ENCODE data around the gene CAMTA1. TPM values are rescaled to one million over a fixed set of nuclear protein-coding genes. Genes with fewer than 3 reads are reported as not detected.

The CAMTA1 gene
- total RNA-seq, 4 donors from 2014 or later, result 86.3 to 170 (median 132) TPM

- no peak for TF ChIP-seq CTCF (IDR thresholded peaks at IDR 0.05)
- TF ChIP-seq POLR2AphosphoS5 (IDR thresholded peaks at IDR 0.05), result no peak
- no peak for TF ChIP-seq POLR2A (IDR thresholded peaks at IDR 0.05)
- TF ChIP-seq EP300 (IDR thresholded peaks at IDR 0.05), result no peak
- Histone ChIP-seq H3K4me1 (no peaks in the 10 kb centered on the region), H3K9me3 (no peaks in the 10 kb centered on the region), H3K36me3 (no peaks in the 10 kb centered on the region), H3K4me3 (no peak overlapping the region), H3K27me3 (peaks cover 84% of the 10 kb centered on the region), H3K27ac (no peak overlapping the region)
- 84 to 100% methylated on average over 3 to 6 of the region's 8 CpGs for WGBS, 2 donors (ENCODE audit: low coverage in 1 of 2)
- no peak for ATAC-seq
These were observed 843.8 kb downstream of the CAMTA1 start for GRCh38 chr1:7629011-7629410.

GRCh38 chr1:7629465-7630195, 844.4 kb downstream of the CAMTA1 start:
- no peak overlapping the region for H3K27ac ChIP-seq
- no peaks in the 10 kb centered on the region for H3K36me3 ChIP-seq
- H3K4me3 ChIP-seq, result no peak overlapping the region
- 63 to 69% methylated on average over 14 to 17 of the region's 22 CpGs for WGBS, 2 donors (ENCODE audit: low coverage in 1 of 2)
- H3K27me3 ChIP-seq, result peaks cover 78% of the 10 kb centered on the region
- TF ChIP-seq EP300 (IDR thresholded peaks at IDR 0.05), result no peak
- TF ChIP-seq POLR2A (IDR thresholded peaks at IDR 0.05), result no peak
- no peak for TF ChIP-seq CTCF (IDR thresholded peaks at IDR 0.05)
- no peak for TF ChIP-seq POLR2AphosphoS5 (IDR thresholded peaks at IDR 0.05)
- H3K4me1 ChIP-seq, result no peaks in the 10 kb centered on the region
- ATAC-seq, result no peak
- H3K9me3 ChIP-seq, result no peaks in the 10 kb centered on the region

DNA sequence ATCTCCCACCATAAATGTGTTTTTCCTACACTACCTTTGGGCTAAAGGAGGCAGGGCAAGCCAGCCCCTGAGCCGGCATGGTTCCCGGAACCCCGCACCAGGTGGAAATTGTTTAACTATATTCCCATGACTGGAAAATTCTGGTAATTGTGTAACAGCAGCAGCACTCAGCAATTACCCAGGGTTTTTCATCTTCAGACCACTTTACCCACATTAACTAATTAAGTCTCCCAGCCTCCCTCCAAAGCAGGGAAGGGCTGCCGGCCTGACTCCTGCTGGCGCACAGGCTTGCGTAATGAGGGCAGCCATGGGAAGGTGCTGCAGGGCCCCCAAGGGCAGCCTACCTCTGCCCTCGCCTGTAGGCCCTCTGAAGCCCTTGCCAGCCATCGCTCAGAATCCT, 845.1 kb downstream of the CAMTA1 start:
- no peaks in the 10 kb centered on the region for H3K4me1 ChIP-seq
- peaks cover 71% of the 10 kb centered on the region for H3K27me3 ChIP-seq
- no peak overlapping the region for H3K27ac ChIP-seq
- no peak overlapping the region for H3K4me3 ChIP-seq
- WGBS, 2 donors (ENCODE audit: low coverage in 1 of 2), result 70 to 90% methylated on average over 2 to 7 of the region's 8 CpGs
- ATAC-seq, result no peak
- no peaks in the 10 kb centered on the region for H3K36me3 ChIP-seq
- TF ChIP-seq POLR2A (IDR thresholded peaks at IDR 0.05), result no peak
- no peak for TF ChIP-seq CTCF (IDR thresholded peaks at IDR 0.05)
- TF ChIP-seq EP300 (IDR thresholded peaks at IDR 0.05), result no peak
- no peak for TF ChIP-seq POLR2AphosphoS5 (IDR thresholded peaks at IDR 0.05)
- H3K9me3 ChIP-seq, result no peaks in the 10 kb centered on the region

GRCh38 chr1:7632176-7632575, 846.9 kb downstream of the CAMTA1 start:
- no peak overlapping the region for H3K27ac ChIP-seq
- H3K4me1 ChIP-seq, result no peaks in the 10 kb centered on the region
- ATAC-seq, result no peak
- no peak for TF ChIP-seq POLR2A (IDR thresholded peaks at IDR 0.05)
- no peak for TF ChIP-seq CTCF (IDR thresholded peaks at IDR 0.05)
- TF ChIP-seq POLR2AphosphoS5 (IDR thresholded peaks at IDR 0.05), result no peak
- no peak for TF ChIP-seq EP300 (IDR thresholded peaks at IDR 0.05)
- no peak overlapping the region for H3K4me3 ChIP-seq
- H3K27me3 ChIP-seq, result peaks cover 57% of the 10 kb centered on the region
- H3K9me3 ChIP-seq, result no peaks in the 10 kb centered on the region
- H3K36me3 ChIP-seq, result no peaks in the 10 kb centered on the region
- 27% methylated on average over 11 of the region's 16 CpGs; no CpG with 5 or more reads in 1 of the 2 donors for whole genome bisulfite sequencing, 2 donors (ENCODE audit: low coverage in 1 of 2)

DNA sequence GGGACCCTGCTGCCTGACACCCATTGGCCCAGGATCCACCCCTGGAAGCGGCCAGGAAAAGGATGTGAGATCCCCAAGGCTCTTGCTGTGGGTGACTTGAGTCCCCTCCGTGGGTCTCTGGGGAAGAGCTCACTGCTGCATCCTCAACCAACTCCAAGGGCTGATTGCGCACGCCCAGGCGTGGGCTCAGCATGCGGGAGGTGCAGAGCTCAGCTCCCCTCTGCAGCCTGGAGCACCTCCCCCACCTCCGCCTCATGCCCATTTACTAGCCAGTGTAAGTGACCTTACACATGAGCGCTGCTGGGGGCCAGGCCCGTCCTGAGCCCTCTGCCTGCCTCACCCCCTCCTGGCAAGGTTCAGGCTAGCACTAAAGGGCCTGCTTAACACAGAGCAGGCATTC, 847.4 kb downstream of the CAMTA1 start:
- Histone ChIP-seq H3K4me3 (no peak overlapping the region), H3K27me3 (peaks cover 57% of the 10 kb centered on the region), H3K27ac (no peak overlapping the region), H3K9me3 (no peaks in the 10 kb centered on the region), H3K4me1 (no peaks in the 10 kb centered on the region), H3K36me3 (no peaks in the 10 kb centered on the region)
- TF ChIP-seq POLR2AphosphoS5 (IDR thresholded peaks at IDR 0.05), result no peak
- WGBS, 2 donors (ENCODE audit: low coverage in 1 of 2), result 87% methylated on average over 3 of the region's 9 CpGs; no CpG with 5 or more reads in 1 of the 2 donors
- ATAC-seq, result no peak
